Measurements from ENCODE around the gene ESYT2. TPM values are rescaled to one million over a fixed set of nuclear protein-coding genes. Genes with fewer than 3 reads are reported as not detected.
A peak's percentile ranks its signal among the peaks of the same experiment; 100 is the strongest.

Gene ESYT2
- polyA plus RNA-seq, 3 donors = 14.0 to 24.1 (median 22.0) TPM

- H3K27ac Mint-ChIP-seq = peak overlapping the region in 1 of 7 donors; percentile 20
- no peak overlapping the region for H3K4me3 ChIP-seq (replicated peaks in 1 of 3; ENCODE audit: low read depth in 2 of 3, low read length in 3 of 3)
- peaks cover 0 to 4% of the 10 kb centered on the region in 2 donors for H3K4me1 ChIP-seq (ENCODE audit: control insufficient read depth in 1 of 2, insufficient read depth in 2 of 2, low read length in 2 of 2)
- H2AFZ ChIP-seq (ENCODE audit: insufficient read depth, low read depth, low read length, poor library complexity, severe bottlenecking) = no peak overlapping the region
- H3K36me3 ChIP-seq (replicated peaks in 1 of 2; ENCODE audit: control insufficient read depth in 1 of 2, insufficient read depth in 2 of 2, low read length in 2 of 2) = peaks cover 69 to 91% of the 10 kb centered on the region in 2 donors
- no peaks in the 10 kb centered on the region for H3K27me3 ChIP-seq (ENCODE audit: control insufficient read depth in 2 of 2, insufficient read depth in 2 of 2, low read length in 2 of 2)
- H3K9me3 Mint-ChIP-seq = no peaks in the 10 kb centered on the region
- H3K4me1 Mint-ChIP-seq = peaks cover 5% of the 10 kb centered on the region
- H3K79me2 ChIP-seq (ENCODE audit: insufficient read depth, low read length) = no peaks in the 10 kb centered on the region
- no peak for DNase-seq
- no peaks in the 10 kb centered on the region for H3K9me3 ChIP-seq (replicated peaks in 1 of 2; ENCODE audit: control insufficient read depth in 1 of 2, insufficient read depth in 1 of 2, low read length in 2 of 2)
- 99% methylated on average over 9 of the region's 16 CpGs for WGBS (ENCODE audit: insufficient coverage)
- H4K20me1 ChIP-seq (ENCODE audit: insufficient read depth, low read length) = no peaks in the 10 kb centered on the region
- intact Hi-C loops (cut with micrococcal nuclease) = no loop called here
- no peak overlapping the region for H3K9ac ChIP-seq (ENCODE audit: insufficient read depth, low read length, poor library complexity, severe bottlenecking)
- H3K27me3 Mint-ChIP-seq (ENCODE audit: low read depth in 3 of 3) = no peaks in the 10 kb centered on the region
- H3K4me3 Mint-ChIP-seq = no peak overlapping the region
- H3K27ac ChIP-seq (ENCODE audit: low read depth in 1 of 2, low read length in 2 of 2) = no peak overlapping the region
- H3K4me2 ChIP-seq (replicated peaks; ENCODE audit: extremely low read depth, low read length, poor library complexity, severe bottlenecking) = no peak overlapping the region
- no peak for TF ChIP-seq CTCF (IDR thresholded peaks at IDR 0.05)
- peaks cover 71 to 81% of the 10 kb centered on the region in 2 donors for H3K36me3 Mint-ChIP-seq
These were observed 70.6 kb downstream of the ESYT2 start for GRCh38 chr7:158758586-158759244.

- no peaks in the 10 kb centered on the region for H3K79me2 ChIP-seq (ENCODE audit: insufficient read depth, low read length)
- no peak overlapping the region for H3K27ac ChIP-seq (ENCODE audit: low read depth in 1 of 2, low read length in 2 of 2)
- 98% methylated on average over 12 of the region's 16 CpGs for WGBS (ENCODE audit: insufficient coverage)
- TF ChIP-seq CTCF (IDR thresholded peaks at IDR 0.05) = no peak
- H3K9me3 ChIP-seq (replicated peaks in 1 of 2; ENCODE audit: control insufficient read depth in 1 of 2, insufficient read depth in 1 of 2, low read length in 2 of 2) = no peaks in the 10 kb centered on the region
- H3K4me1 ChIP-seq (ENCODE audit: control insufficient read depth in 1 of 2, insufficient read depth in 2 of 2, low read length in 2 of 2) = peaks cover 0 to 4% of the 10 kb centered on the region in 2 donors
- H2AFZ ChIP-seq (ENCODE audit: insufficient read depth, low read depth, low read length, poor library complexity, severe bottlenecking) = no peak overlapping the region
- H3K4me2 ChIP-seq (replicated peaks; ENCODE audit: extremely low read depth, low read length, poor library complexity, severe bottlenecking) = no peak overlapping the region
- no peaks in the 10 kb centered on the region for H3K9me3 Mint-ChIP-seq
- no peak overlapping the region for H3K9ac ChIP-seq (ENCODE audit: insufficient read depth, low read length, poor library complexity, severe bottlenecking)
- peaks cover 69 to 94% of the 10 kb centered on the region in 2 donors for H3K36me3 ChIP-seq (replicated peaks in 1 of 2; ENCODE audit: control insufficient read depth in 1 of 2, insufficient read depth in 2 of 2, low read length in 2 of 2)
- no peak overlapping the region for H3K4me3 Mint-ChIP-seq
- no peaks in the 10 kb centered on the region for H3K27me3 ChIP-seq (ENCODE audit: control insufficient read depth in 2 of 2, insufficient read depth in 2 of 2, low read length in 2 of 2)
- H3K27me3 Mint-ChIP-seq (ENCODE audit: low read depth in 3 of 3) = no peaks in the 10 kb centered on the region
- H3K4me1 Mint-ChIP-seq = peaks cover 5% of the 10 kb centered on the region
- intact Hi-C loops (cut with micrococcal nuclease) = no loop called here
- H3K4me3 ChIP-seq (replicated peaks in 1 of 3; ENCODE audit: low read depth in 2 of 3, low read length in 3 of 3) = no peak overlapping the region
- H3K36me3 Mint-ChIP-seq = peaks cover 72 to 85% of the 10 kb centered on the region in 2 donors
- H4K20me1 ChIP-seq (ENCODE audit: insufficient read depth, low read length) = no peaks in the 10 kb centered on the region
- no peak for DNase-seq
- H3K27ac Mint-ChIP-seq = peak overlapping the region in 1 of 7 donors; percentile 56
These were observed 71.8 kb downstream of the ESYT2 start for GRCh38 chr7:158757404-158757989.

Data from CD14-positive monocyte (primary cell).